Astrocyte (in vitro differentiated cells and primary cell): ENCODE data around the gene GPBAR1. TPM values are rescaled to one million over a fixed set of nuclear protein-coding genes. Genes with fewer than 3 reads are reported as not detected.

Source experiments
- DNase-seq: peaks from one replicate; pipeline ENCODE4 v3.0.0-alpha.2; 2010; ENCODE audit warnings: low read depth
- FAIRE-seq: peaks from 2 replicates; lab custom pipeline; 2011; peaks lifted over from hg19 to GRCh38; lab: Jason Lieb, UNC
- H2AFZ ChIP-seq: 2 replicates; pipeline ENCODE4 v1.6.0; 2012; ENCODE audit warnings: low read depth, low read length, inconsistent platforms
- H3K27ac ChIP-seq: 2 replicates; pipeline ENCODE4 v1.5.1; 2011; ENCODE audit warnings: low read depth, low read length, inconsistent platforms
- H3K27me3 ChIP-seq: 2 replicates; pipeline ENCODE4 v1.6.0; 2011; ENCODE audit warnings: low read length, inconsistent platforms; ENCODE audit not compliant: insufficient read depth
- H3K36me3 ChIP-seq: 2 replicates; pipeline ENCODE4 v1.5.1; 2011; ENCODE audit warnings: low read length, inconsistent platforms; ENCODE audit not compliant: insufficient read depth
- H3K4me1 ChIP-seq: 2 replicates; pipeline ENCODE4 v1.5.1; 2011; ENCODE audit warnings: low read length, inconsistent platforms; ENCODE audit not compliant: insufficient read depth
- H3K4me2 ChIP-seq: 2 replicates; pipeline ENCODE4 v1.6.0; 2012; ENCODE audit warnings: low read length, inconsistent platforms
- H3K4me3 ChIP-seq: 2 replicates; pipeline ENCODE4 v1.5.1; 2011; ENCODE audit warnings: low read depth, mild to moderate bottlenecking, low read length, inconsistent platforms; ENCODE audit not compliant: insufficient read depth
- H3K79me2 ChIP-seq: 2 replicates; pipeline ENCODE4 v1.6.0; 2012; ENCODE audit warnings: mild to moderate bottlenecking, low read length, inconsistent platforms; ENCODE audit not compliant: insufficient read depth
- H3K9ac ChIP-seq: 2 replicates; pipeline ENCODE4 v1.6.0; 2012; ENCODE audit warnings: mild to moderate bottlenecking, low read length, inconsistent platforms
- H3K9me3 ChIP-seq: 2 replicates; pipeline ENCODE4 v1.5.1; 2012; ENCODE audit warnings: low read depth, mild to moderate bottlenecking, low read length, inconsistent platforms; ENCODE audit not compliant: insufficient read depth
- H4K20me1 ChIP-seq: 2 replicates; pipeline ENCODE4 v1.6.0; 2012; ENCODE audit warnings: low read length, inconsistent platforms; ENCODE audit not compliant: insufficient read depth
- H3K27ac Mint-ChIP-seq: one replicate; pipeline ENCODE4 v1.8.0; 2021; ENCODE audit warnings: mild to moderate bottlenecking, mixed read lengths; ENCODE audit not compliant: unreplicated experiment
- H3K27me3 Mint-ChIP-seq: one replicate; pipeline ENCODE4 v1.8.0; 2021; ENCODE audit warnings: low read depth, mixed read lengths; ENCODE audit not compliant: unreplicated experiment
- H3K36me3 Mint-ChIP-seq: one replicate; pipeline ENCODE4 v1.8.0; 2021; ENCODE audit warnings: low read depth, mixed read lengths; ENCODE audit not compliant: unreplicated experiment
- H3K4me1 Mint-ChIP-seq: one replicate; pipeline ENCODE4 v1.8.0; 2021; ENCODE audit warnings: low read depth, mixed read lengths; ENCODE audit not compliant: unreplicated experiment
- H3K4me3 Mint-ChIP-seq: one replicate; pipeline ENCODE4 v1.8.0; 2021; ENCODE audit warnings: mild to moderate bottlenecking, moderate library complexity, mixed read lengths; ENCODE audit not compliant: unreplicated experiment
- H3K9me3 Mint-ChIP-seq: one replicate; pipeline ENCODE4 v1.8.0; 2021; ENCODE audit warnings: mild to moderate bottlenecking, mixed read lengths; ENCODE audit not compliant: unreplicated experiment
- EZH2 ChIP-seq: IDR thresholded peaks from 2 replicates; pipeline ENCODE4 v1.6.1; 2012; ENCODE audit warnings: mild to moderate bottlenecking, low read length, inconsistent platforms; ENCODE audit not compliant: insufficient read depth
- total RNA-seq: library from RNA; stranded (reverse); gene quantifications from 2 replicates; pipeline ENCODE4 v1.2.1, GENCODE V29; 2021
- TF ChIP-seq, protein P1 (sequence below): IDR thresholded peaks from 2 replicates; pipeline ENCODE4 v1.5.1; 2011; ENCODE audit warnings: low read depth, mild to moderate bottlenecking, inconsistent platforms, low read length, moderate library complexity; ENCODE audit not compliant: insufficient read depth

The GPBAR1 gene
- total RNA-seq, 1 donor from 2014 or later, result 0.70 TPM

DNA sequence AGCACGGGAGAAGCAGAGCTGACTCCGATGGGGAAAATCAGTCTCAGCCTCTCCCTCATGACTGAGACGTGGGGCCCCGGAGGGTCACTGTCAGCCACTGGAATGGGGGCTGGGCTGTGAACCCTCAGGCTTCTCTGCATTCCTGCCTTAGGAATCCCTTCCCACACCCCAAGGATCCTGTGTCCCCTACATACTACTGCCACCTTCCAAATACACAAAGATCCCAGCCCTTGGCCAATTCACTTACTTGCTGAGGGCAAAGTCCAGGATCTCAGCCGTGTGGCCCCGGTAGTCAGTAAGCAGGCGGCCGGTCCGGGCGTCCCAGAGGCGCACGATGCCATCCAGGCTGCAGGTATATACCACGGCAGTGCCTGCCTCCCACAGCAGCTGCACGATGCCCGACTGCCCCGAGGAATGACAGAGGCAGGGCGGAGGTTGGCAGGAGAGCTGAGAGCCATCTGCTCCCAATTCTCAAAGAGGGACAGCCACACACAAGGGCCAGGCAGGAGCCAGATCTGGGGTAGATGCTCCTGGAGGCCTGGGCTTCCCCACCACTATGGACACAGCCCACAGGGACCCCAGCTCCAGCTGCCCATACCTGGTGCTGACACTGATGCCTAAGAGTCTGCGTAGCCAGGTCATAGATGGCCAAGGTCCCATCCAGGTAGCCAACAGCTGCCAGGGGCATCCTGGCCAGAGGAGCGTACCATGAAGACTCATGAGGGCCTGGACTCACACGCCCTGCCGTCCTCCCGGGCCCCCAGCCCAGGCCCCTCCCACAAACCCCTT is 4.2 kb downstream of the GPBAR1 start:
- Histone ChIP-seq H3K4me3 (no peak overlapping the region), H2AFZ (no peak overlapping the region), H3K36me3 (peaks cover 21% of the 10 kb centered on the region), H3K27ac (no peak overlapping the region), H3K4me1 (peaks cover 4% of the 10 kb centered on the region), H4K20me1 (peaks cover 43% of the 10 kb centered on the region), H3K4me2 (no peak overlapping the region), H3K27me3 (no peaks in the 10 kb centered on the region), H3K9ac (no peak overlapping the region), H3K79me2 (peaks cover 19% of the 10 kb centered on the region), H3K9me3 (no peaks in the 10 kb centered on the region)
- H3K27me3 Mint-ChIP-seq, result no peaks in the 10 kb centered on the region
- DNase-seq (no peak), FAIRE-seq (no peak)
- H3K4me1 Mint-ChIP-seq, result peaks cover 21% of the 10 kb centered on the region
- H3K36me3 Mint-ChIP-seq, result peaks cover 24% of the 10 kb centered on the region
- no peaks in the 10 kb centered on the region for H3K9me3 Mint-ChIP-seq
- no peak overlapping the region for H3K4me3 Mint-ChIP-seq
- TF ChIP-seq EZH2, result no peak
- TF ChIP-seq, protein P1, sequence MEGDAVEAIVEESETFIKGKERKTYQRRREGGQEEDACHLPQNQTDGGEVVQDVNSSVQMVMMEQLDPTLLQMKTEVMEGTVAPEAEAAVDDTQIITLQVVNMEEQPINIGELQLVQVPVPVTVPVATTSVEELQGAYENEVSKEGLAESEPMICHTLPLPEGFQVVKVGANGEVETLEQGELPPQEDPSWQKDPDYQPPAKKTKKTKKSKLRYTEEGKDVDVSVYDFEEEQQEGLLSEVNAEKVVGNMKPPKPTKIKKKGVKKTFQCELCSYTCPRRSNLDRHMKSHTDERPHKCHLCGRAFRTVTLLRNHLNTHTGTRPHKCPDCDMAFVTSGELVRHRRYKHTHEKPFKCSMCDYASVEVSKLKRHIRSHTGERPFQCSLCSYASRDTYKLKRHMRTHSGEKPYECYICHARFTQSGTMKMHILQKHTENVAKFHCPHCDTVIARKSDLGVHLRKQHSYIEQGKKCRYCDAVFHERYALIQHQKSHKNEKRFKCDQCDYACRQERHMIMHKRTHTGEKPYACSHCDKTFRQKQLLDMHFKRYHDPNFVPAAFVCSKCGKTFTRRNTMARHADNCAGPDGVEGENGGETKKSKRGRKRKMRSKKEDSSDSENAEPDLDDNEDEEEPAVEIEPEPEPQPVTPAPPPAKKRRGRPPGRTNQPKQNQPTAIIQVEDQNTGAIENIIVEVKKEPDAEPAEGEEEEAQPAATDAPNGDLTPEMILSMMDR, result no peak
- H3K27ac Mint-ChIP-seq, result peak overlapping the region; percentile 34

DNA sequence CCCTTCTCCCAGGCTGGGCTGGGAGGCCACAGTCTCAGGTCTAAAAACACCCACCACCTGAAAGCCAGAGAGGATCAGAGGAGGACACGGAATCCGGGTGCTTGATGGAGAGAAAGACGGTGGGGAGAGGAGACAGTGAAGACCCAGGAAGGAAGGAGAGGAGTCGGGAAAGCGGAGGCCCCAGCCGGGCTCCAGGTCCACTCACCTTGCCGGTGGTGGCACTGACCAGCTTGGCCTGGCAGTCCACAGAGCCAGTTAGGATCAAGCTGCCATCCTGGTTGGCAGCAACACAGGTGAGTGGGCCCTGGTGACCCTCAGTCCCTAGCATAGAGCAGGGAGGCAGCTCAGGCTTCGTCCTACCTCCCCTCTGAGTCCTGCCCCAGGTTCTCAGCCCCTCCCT is 4.8 kb downstream of the GPBAR1 start:
- Mint-ChIP-seq H3K27me3 (no peaks in the 10 kb centered on the region), H3K36me3 (peaks cover 24% of the 10 kb centered on the region), H3K4me3 (peak overlapping the region; percentile 20), H3K4me1 (peaks cover 16% of the 10 kb centered on the region), H3K27ac (peak overlapping the region; percentile 34), H3K9me3 (no peaks in the 10 kb centered on the region)
- Histone ChIP-seq H2AFZ (no peak overlapping the region), H4K20me1 (peaks cover 43% of the 10 kb centered on the region), H3K79me2 (peaks cover 22% of the 10 kb centered on the region), H3K27me3 (no peaks in the 10 kb centered on the region), H3K36me3 (peaks cover 21% of the 10 kb centered on the region), H3K4me2 (no peak overlapping the region), H3K27ac (no peak overlapping the region), H3K9me3 (no peaks in the 10 kb centered on the region), H3K4me1 (peaks cover 4% of the 10 kb centered on the region), H3K9ac (no peak overlapping the region), H3K4me3 (no peak overlapping the region)
- FAIRE-seq (no peak), DNase-seq (no peak)
- TF ChIP-seq, protein P1, result no peak
- TF ChIP-seq EZH2, result no peak
